Kidney epithelial cell (primary cell): Measurements from ENCODE around the gene GPR32. TPM values are rescaled to one million over a fixed set of nuclear protein-coding genes. Genes with fewer than 3 reads are reported as not detected.
"Not testable (repeated sequence)": the region's sequence is repeated elsewhere in the genome, so short reads cannot be mapped to it uniquely, and the experiment has no call there.

Experiments used
- DNase-seq: peaks from one replicate; pipeline ENCODE4 v3.0.0-alpha.2; 2010; ENCODE audit warnings: low read depth
- H3K27me3 ChIP-seq: 2 replicates; pipeline ENCODE4 v1.6.0; 2011; ENCODE audit warnings: low read length; ENCODE audit not compliant: control insufficient read depth, insufficient read depth
- H3K36me3 ChIP-seq: 2 replicates; pipeline ENCODE4 v1.5.1; 2011; ENCODE audit warnings: low read length; ENCODE audit not compliant: control insufficient read depth, insufficient read depth
- H3K4me3 ChIP-seq: 2 replicates; pipeline ENCODE4 v1.5.1; 2011; ENCODE audit warnings: low read depth, mild to moderate bottlenecking, control low read depth, low read length
- total RNA-seq: library from RNA; depleted of rRNA; stranded (reverse); fragments of >200 nt; gene quantifications from 2 replicates; pipeline ENCODE4 v1.2.3, GENCODE V29; 2015
- TF ChIP-seq, protein P1 (sequence below): IDR thresholded peaks from 2 replicates; pipeline ENCODE4 v1.5.1; 2011; ENCODE audit warnings: mild to moderate bottlenecking, moderate library complexity, low read length, control low read depth, inconsistent platforms; ENCODE audit not compliant: insufficient read depth, poor library complexity, severe bottlenecking

Gene GPR32
- total RNA-seq, 1 donor from 2014 or later = not detected

DNA sequence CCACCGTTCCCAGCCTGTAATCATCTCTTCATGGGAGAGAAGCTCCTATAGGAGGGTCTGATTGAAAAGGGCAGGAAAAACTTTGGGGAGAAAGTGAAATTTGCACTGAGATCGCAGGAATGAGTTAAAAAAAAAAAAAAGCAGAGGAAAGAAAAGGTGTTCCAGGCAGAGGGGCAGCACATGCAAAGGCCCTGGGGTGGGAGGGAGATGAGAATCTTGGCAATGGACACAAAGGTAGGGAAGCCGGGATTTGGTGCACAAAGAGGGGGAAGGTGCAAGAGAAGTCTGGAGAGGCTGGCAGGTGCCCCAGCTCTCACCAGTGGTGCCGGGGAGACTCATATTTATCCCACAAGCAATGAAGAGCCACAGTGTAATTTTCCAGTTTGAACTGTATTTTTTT lies 16.4 kb upstream of the GPR32 start:
- no peak for DNase-seq
- TF ChIP-seq, protein P1, sequence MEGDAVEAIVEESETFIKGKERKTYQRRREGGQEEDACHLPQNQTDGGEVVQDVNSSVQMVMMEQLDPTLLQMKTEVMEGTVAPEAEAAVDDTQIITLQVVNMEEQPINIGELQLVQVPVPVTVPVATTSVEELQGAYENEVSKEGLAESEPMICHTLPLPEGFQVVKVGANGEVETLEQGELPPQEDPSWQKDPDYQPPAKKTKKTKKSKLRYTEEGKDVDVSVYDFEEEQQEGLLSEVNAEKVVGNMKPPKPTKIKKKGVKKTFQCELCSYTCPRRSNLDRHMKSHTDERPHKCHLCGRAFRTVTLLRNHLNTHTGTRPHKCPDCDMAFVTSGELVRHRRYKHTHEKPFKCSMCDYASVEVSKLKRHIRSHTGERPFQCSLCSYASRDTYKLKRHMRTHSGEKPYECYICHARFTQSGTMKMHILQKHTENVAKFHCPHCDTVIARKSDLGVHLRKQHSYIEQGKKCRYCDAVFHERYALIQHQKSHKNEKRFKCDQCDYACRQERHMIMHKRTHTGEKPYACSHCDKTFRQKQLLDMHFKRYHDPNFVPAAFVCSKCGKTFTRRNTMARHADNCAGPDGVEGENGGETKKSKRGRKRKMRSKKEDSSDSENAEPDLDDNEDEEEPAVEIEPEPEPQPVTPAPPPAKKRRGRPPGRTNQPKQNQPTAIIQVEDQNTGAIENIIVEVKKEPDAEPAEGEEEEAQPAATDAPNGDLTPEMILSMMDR = no peak
- H3K36me3 ChIP-seq = no peaks in the 10 kb centered on the region
- H3K4me3 ChIP-seq = no peak overlapping the region
- H3K27me3 ChIP-seq = no peaks in the 10 kb centered on the region

DNA sequence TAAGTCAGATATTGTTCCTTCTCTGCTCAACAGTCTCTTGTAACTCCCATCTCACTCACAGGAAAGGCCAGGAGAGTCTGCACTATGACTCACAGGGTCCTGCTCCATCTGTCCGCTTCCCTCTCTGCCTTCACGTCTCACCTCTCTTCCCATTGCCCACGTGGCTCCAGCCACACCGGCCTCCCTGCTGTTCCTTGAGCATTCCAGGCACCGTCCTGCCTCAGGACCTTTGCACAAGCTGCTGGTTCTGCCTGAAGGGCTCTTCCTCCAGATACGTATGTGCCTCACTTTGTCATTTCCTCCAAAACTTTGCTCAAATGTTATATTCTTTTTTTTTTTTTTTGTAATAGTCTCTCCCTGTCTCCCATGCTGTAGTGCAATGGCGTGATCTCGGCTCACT lies 14.0 kb upstream of the GPR32 start:
- not testable (repeated sequence) for H3K4me3 ChIP-seq, DNase-seq, H3K36me3 ChIP-seq, H3K27me3 ChIP-seq

DNA sequence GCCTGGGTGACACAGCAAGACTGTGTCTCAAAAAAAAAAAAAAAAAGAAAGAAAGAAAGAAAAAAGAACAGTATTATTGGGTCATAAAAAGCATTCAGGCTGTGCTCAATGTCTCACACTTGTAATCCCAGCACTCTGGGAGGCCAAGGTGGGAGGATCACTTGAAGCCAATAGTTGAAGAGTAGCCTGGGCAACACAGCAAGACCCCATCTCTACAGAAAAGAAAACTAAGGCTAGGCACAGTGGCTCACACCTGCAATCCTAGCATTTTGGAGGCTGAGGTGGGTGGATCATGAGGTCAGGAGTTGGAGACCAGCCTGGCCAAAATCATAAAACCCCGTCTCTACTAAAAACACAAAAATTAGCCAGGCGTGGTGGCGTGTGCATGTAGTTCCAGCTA lies 12.6 kb upstream of the GPR32 start:
- H3K27me3 ChIP-seq, DNase-seq, H3K4me3 ChIP-seq, H3K36me3 ChIP-seq: not testable (repeated sequence)

DNA sequence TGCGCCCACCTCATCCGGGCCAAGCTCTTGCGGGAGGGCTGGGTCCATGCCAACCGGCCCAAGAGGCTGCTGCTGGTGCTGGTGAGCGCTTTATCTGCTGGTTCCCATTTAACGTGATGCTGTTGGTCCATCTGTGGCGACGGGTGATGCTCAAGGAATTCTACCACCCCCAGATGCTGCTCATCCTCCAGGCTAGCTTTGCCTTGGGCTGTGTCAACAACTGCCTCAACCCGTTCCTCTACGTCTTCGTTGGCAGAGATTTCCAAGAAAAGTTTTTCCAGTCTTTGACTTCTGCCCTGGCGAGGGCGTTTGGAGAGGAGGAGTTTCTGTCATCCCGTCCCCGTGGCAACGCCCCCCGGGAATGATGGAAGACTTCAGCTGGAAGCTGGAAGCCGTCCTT lies 11.2 kb upstream of the GPR32 start:
- H3K27me3 ChIP-seq, DNase-seq, H3K4me3 ChIP-seq, H3K36me3 ChIP-seq: not testable (repeated sequence)

DNA sequence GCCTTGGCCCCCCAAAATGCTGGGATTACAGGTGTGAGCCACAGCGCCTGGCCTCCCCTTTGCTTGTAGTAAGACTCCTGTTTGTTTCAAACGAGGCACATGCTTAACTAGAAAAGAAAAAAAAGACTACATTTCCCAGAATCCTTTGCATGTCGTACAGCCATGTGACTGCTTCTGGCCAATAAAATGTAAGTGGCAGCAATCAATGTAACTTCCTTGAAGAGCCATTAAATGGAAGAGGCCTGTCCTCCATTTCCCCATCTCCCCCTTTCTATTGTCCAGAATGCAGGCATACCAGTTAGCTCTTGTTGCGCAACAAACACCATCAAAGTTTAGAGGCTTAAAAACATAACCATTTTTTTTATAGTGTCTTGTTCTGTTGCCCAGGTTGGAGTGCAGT lies 10.4 kb upstream of the GPR32 start:
- Histone ChIP-seq H3K27me3 (no peaks in the 10 kb centered on the region), H3K36me3 (no peaks in the 10 kb centered on the region), H3K4me3 (no peak overlapping the region)
- TF ChIP-seq, protein P1 = no peak
- no peak for DNase-seq

DNA sequence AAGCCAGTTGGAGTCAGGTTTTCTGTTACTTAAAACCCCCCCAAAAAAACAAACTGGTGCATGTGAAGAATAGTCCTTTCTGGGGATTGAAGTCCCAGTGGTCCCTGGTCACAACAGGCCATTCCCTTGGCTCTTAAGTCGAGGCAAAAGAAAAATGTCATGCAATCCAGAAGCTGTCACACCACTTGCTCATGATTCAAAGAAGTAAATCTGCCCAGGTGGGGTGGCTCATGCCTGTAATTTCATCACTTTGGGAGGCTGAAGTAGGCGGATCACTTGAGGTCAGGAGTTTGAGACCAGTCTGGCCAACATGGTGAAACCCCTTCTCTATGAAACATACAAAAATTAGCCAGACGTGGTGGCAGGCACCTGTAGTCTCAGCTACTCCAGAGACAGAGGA lies 8.8 kb upstream of the GPR32 start:
- H3K36me3 ChIP-seq, DNase-seq: not testable (repeated sequence)

DNA sequence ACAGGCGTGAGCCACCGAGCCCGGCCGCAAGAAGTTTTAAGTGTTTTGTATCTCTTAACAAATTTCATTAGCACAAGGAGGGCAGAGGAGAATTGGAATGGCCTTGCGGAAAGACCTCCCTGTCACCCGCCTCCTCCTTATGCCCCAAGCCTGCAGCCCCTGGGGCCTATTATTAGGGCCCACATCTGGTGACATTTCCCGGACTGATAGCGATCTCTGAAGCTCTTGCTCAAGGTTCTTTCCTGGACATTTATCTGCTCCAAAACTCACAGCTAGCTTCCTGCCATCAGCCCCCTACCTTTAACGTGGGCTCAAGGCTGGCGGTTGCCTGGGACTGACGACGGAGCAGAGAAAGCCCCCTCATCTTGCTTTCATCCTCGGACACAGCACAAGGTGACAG lies 6.7 kb upstream of the GPR32 start:
- H3K36me3 ChIP-seq, H3K27me3 ChIP-seq, DNase-seq, H3K4me3 ChIP-seq: not testable (repeated sequence)

More for the DNA sequence above, 8.8 kb upstream of the GPR32 start:
- not testable (repeated sequence) for H3K27me3 ChIP-seq, H3K4me3 ChIP-seq

DNA sequence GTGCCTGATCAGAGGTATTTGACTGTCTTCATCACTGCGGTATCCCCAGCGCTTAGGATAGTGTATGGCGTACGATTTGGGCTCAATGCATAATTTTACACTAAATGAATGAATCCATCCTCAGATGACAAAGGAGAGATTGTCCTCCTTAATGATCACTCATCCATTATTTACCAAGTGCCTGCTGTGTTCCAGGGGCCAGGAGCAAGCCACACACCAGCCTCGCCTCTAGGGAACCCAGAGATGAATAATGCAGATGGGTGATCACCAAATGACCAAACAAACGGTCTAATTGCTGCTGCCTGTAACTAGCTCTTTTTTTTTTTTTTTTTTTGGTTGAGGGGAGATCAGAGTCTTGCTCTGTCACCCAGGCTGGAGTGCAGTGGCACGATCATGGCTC lies 5.9 kb upstream of the GPR32 start:
- Histone ChIP-seq H3K27me3 (no peaks in the 10 kb centered on the region), H3K36me3 (no peaks in the 10 kb centered on the region), H3K4me3 (no peak overlapping the region)
- TF ChIP-seq, protein P1 = no peak
- no peak for DNase-seq

DNA sequence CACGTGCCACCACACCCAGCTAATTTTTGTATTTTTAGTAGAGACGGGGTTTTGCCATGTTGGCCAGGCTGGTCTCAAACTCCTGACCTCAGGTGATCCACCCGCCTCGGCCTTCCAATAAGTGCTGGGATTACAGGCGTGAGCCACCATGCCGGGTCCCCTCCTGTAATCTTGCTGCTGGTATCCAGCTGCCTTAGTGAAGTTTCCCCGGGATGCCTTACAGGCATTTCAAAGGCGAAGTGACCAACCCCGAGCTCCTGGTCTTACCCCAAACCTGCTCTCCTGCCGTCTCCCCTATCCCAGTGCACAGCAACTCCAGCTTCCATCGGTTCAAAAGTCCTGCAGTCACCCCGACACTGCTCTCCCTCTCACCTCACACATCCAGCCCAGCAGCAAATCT lies 3.5 kb upstream of the GPR32 start:
- not testable (repeated sequence) for H3K36me3 ChIP-seq, DNase-seq, H3K27me3 ChIP-seq, H3K4me3 ChIP-seq

DNA sequence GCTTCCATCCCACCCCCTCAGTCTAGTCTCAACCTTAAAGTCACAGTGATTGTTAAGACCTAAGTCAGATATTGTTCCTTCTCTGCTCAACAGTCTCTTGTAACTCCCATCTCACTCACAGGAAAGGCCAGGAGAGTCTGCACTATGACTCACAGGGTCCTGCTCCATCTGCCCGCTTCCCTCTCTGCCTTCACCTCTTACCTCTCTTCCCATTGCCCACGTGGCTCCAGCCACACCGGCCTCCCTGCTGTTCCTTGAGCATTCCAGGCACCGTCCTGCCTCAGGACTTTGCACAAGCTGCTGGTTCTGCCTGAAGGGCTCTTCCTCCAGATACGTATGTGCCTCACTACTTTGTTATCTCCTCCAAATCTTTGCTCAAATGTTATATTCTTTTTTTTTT lies 3.0 kb upstream of the GPR32 start:
- H3K27me3 ChIP-seq, H3K36me3 ChIP-seq, DNase-seq, H3K4me3 ChIP-seq: not testable (repeated sequence)
